Activated naive CD4-positive, alpha-beta T cell treated with anti-CD3 and anti-CD28 coated beads for 36 hours (primary cell): Measurements from ENCODE around the gene DSG3. TPM values are rescaled to one million over a fixed set of nuclear protein-coding genes. Genes with fewer than 3 reads are reported as not detected.

ENCODE experiments used
- CTCF ChIA-PET: fragments of 350-600 bp; sonication (Branson Sonifier 250); formaldehyde crosslinking; loops from one replicate; lab custom pipeline; 2021; ENCODE audit warnings: antibody characterized with exemption; lab: Charles Lee
- DNase-seq: peaks from one replicate; pipeline ENCODE4 v3.0.0-alpha.2; 2020
- H3K27ac Mint-ChIP-seq: one replicate; pipeline ENCODE4 v1.8.0; 2021; ENCODE audit warnings: mild to moderate bottlenecking, mixed read lengths
- H3K27me3 Mint-ChIP-seq: one replicate; pipeline ENCODE4 v1.8.0; 2021; ENCODE audit warnings: low read depth, mixed read lengths
- H3K36me3 Mint-ChIP-seq: one replicate; pipeline ENCODE4 v1.8.0; 2021; ENCODE audit warnings: low read depth, mixed read lengths
- H3K4me1 Mint-ChIP-seq: one replicate; pipeline ENCODE4 v1.8.0; 2021; ENCODE audit warnings: low read depth, mixed read lengths
- H3K4me3 Mint-ChIP-seq: one replicate; pipeline ENCODE4 v1.8.0; 2021; ENCODE audit warnings: mild to moderate bottlenecking, moderate library complexity, mixed read lengths
- H3K9me3 Mint-ChIP-seq: one replicate; pipeline ENCODE4 v1.8.0; 2021; ENCODE audit warnings: mixed read lengths
- intact Hi-C: fragments of 100-400 bp; cut with micrococcal nuclease; formaldehyde crosslinking; loops from one replicate; pipeline ENCODE4 v1.15.1; 2023
- total RNA-seq, 2 experiments: library from RNA; stranded (reverse); gene quantifications; one replicate each; pipeline ENCODE4 v1.2.3, GENCODE V29; 2021

The DSG3 gene
- total RNA-seq, 2 experiments from 2014 or later, result not detected

GRCh38 chr18:31420032-31420431 lies 27.5 kb upstream of the DSG3 start:
- Mint-ChIP-seq H3K4me3 (no peak overlapping the region), H3K36me3 (no peaks in the 10 kb centered on the region), H3K9me3 (no peaks in the 10 kb centered on the region), H3K27me3 (no peaks in the 10 kb centered on the region), H3K4me1 (no peaks in the 10 kb centered on the region), H3K27ac (no peak overlapping the region)
- intact Hi-C loops, result loop anchor here (5.0 kb wide), 1 partner anchor 137 kb away; no protein-coding TSS in a partner anchor
- no peak for DNase-seq
- CTCF ChIA-PET, result no interaction called here

GRCh38 chr18:31420524-31420923 lies 27.0 kb upstream of the DSG3 start:
- H3K36me3 Mint-ChIP-seq, result no peaks in the 10 kb centered on the region
- H3K27ac Mint-ChIP-seq, result no peak overlapping the region
- H3K9me3 Mint-ChIP-seq, result no peaks in the 10 kb centered on the region
- CTCF ChIA-PET, result no interaction called here
- H3K27me3 Mint-ChIP-seq, result no peaks in the 10 kb centered on the region
- intact Hi-C loops, result loop anchor here (5.0 kb wide), 1 partner anchor 137 kb away; no protein-coding TSS in a partner anchor
- no peaks in the 10 kb centered on the region for H3K4me1 Mint-ChIP-seq
- H3K4me3 Mint-ChIP-seq, result no peak overlapping the region
- DNase-seq, result no peak

- H3K4me1 Mint-ChIP-seq, result no peaks in the 10 kb centered on the region
- peak; percentile 32 for DNase-seq
- intact Hi-C loops, result loop anchor here (1.0 to 5.0 kb wide), 2 partner anchors 133 to 298 kb away; no protein-coding TSS in a partner anchor
- H3K4me3 Mint-ChIP-seq, result no peak overlapping the region
- no peaks in the 10 kb centered on the region for H3K9me3 Mint-ChIP-seq
- H3K27me3 Mint-ChIP-seq, result no peaks in the 10 kb centered on the region
- no peaks in the 10 kb centered on the region for H3K36me3 Mint-ChIP-seq
- H3K27ac Mint-ChIP-seq, result no peak overlapping the region
- CTCF ChIA-PET, result interaction anchor here (0.6 to 1.2 kb wide), 3 partner anchors 14 to 147 kb away, joined by 3 read pairs; no protein-coding TSS in a partner anchor
Observed at GRCh38 chr18:31424383-31424988, 23.1 kb upstream of the DSG3 start.

- Mint-ChIP-seq H3K36me3 (no peaks in the 10 kb centered on the region), H3K4me3 (no peak overlapping the region), H3K9me3 (no peaks in the 10 kb centered on the region), H3K27me3 (no peaks in the 10 kb centered on the region), H3K4me1 (no peaks in the 10 kb centered on the region), H3K27ac (no peak overlapping the region)
- DNase-seq, result no peak
- intact Hi-C loops, result loop anchor here (5.0 kb wide), 1 partner anchor 81 kb away; no protein-coding TSS in a partner anchor
- CTCF ChIA-PET, result interaction anchor here (0.7 kb wide), 1 partner anchor 76 kb away, joined by 5 read pairs; no protein-coding TSS in a partner anchor
Observed at GRCh38 chr18:31426021-31426420, 21.5 kb upstream of the DSG3 start.

GRCh38 chr18:31426871-31427406 lies 20.6 kb upstream of the DSG3 start:
- H3K27ac Mint-ChIP-seq, result no peak overlapping the region
- H3K4me3 Mint-ChIP-seq, result no peak overlapping the region
- intact Hi-C loops, result loop anchor here (5.0 kb wide), 1 partner anchor 80 kb away; no protein-coding TSS in a partner anchor
- H3K36me3 Mint-ChIP-seq, result no peaks in the 10 kb centered on the region
- DNase-seq, result no peak
- CTCF ChIA-PET, result no interaction called here
- no peaks in the 10 kb centered on the region for H3K27me3 Mint-ChIP-seq
- H3K4me1 Mint-ChIP-seq, result no peaks in the 10 kb centered on the region
- H3K9me3 Mint-ChIP-seq, result no peaks in the 10 kb centered on the region

- H3K36me3 Mint-ChIP-seq, result no peaks in the 10 kb centered on the region
- H3K27me3 Mint-ChIP-seq, result no peaks in the 10 kb centered on the region
- no peaks in the 10 kb centered on the region for H3K4me1 Mint-ChIP-seq
- no peaks in the 10 kb centered on the region for H3K9me3 Mint-ChIP-seq
- DNase-seq, result no peak
- intact Hi-C loops, result loop anchor here (5.0 kb wide), 1 partner anchor 79 kb away; no protein-coding TSS in a partner anchor
- H3K27ac Mint-ChIP-seq, result no peak overlapping the region
- no peak overlapping the region for H3K4me3 Mint-ChIP-seq
- CTCF ChIA-PET, result no interaction called here
Observed at GRCh38 chr18:31428211-31428610, 19.3 kb upstream of the DSG3 start.

GRCh38 chr18:31429623-31430022 lies 17.9 kb upstream of the DSG3 start:
- no peaks in the 10 kb centered on the region for H3K4me1 Mint-ChIP-seq
- H3K36me3 Mint-ChIP-seq, result no peaks in the 10 kb centered on the region
- H3K27ac Mint-ChIP-seq, result no peak overlapping the region
- no peaks in the 10 kb centered on the region for H3K9me3 Mint-ChIP-seq
- CTCF ChIA-PET, result no interaction called here
- intact Hi-C loops, result loop anchor here (5.0 kb wide), 1 partner anchor 78 kb away; no protein-coding TSS in a partner anchor
- DNase-seq, result no peak
- H3K27me3 Mint-ChIP-seq, result no peaks in the 10 kb centered on the region
- H3K4me3 Mint-ChIP-seq, result no peak overlapping the region

GRCh38 chr18:31430072-31430471 lies 17.5 kb upstream of the DSG3 start:
- DNase-seq, result no peak
- H3K27ac Mint-ChIP-seq, result no peak overlapping the region

GRCh38 chr18:31430554-31430953 lies 17.0 kb upstream of the DSG3 start:
- Mint-ChIP-seq H3K4me3 (no peak overlapping the region), H3K4me1 (no peaks in the 10 kb centered on the region), H3K9me3 (no peaks in the 10 kb centered on the region), H3K36me3 (no peaks in the 10 kb centered on the region), H3K27me3 (no peaks in the 10 kb centered on the region), H3K27ac (no peak overlapping the region)
- no peak for DNase-seq
- CTCF ChIA-PET, result no interaction called here
- intact Hi-C loops, result no loop called here

More at GRCh38 chr18:31430072-31430471, 17.5 kb upstream of the DSG3 start:
- no peak overlapping the region for H3K4me3 Mint-ChIP-seq
- intact Hi-C loops, result no loop called here
- H3K4me1 Mint-ChIP-seq, result no peaks in the 10 kb centered on the region
- no peaks in the 10 kb centered on the region for H3K27me3 Mint-ChIP-seq
- CTCF ChIA-PET, result no interaction called here
- H3K9me3 Mint-ChIP-seq, result no peaks in the 10 kb centered on the region
- H3K36me3 Mint-ChIP-seq, result no peaks in the 10 kb centered on the region

GRCh38 chr18:31432316-31432715 lies 15.2 kb upstream of the DSG3 start:
- CTCF ChIA-PET, result no interaction called here
- H3K27me3 Mint-ChIP-seq, result no peaks in the 10 kb centered on the region
- no peak overlapping the region for H3K27ac Mint-ChIP-seq
- no peak for DNase-seq
- H3K36me3 Mint-ChIP-seq, result no peaks in the 10 kb centered on the region
- H3K4me3 Mint-ChIP-seq, result no peak overlapping the region
- H3K4me1 Mint-ChIP-seq, result no peaks in the 10 kb centered on the region
- intact Hi-C loops, result no loop called here
- no peaks in the 10 kb centered on the region for H3K9me3 Mint-ChIP-seq

GRCh38 chr18:31436825-31437224 lies 10.7 kb upstream of the DSG3 start:
- Mint-ChIP-seq H3K4me1 (no peaks in the 10 kb centered on the region), H3K4me3 (no peak overlapping the region), H3K27me3 (no peaks in the 10 kb centered on the region), H3K36me3 (no peaks in the 10 kb centered on the region), H3K9me3 (no peaks in the 10 kb centered on the region), H3K27ac (no peak overlapping the region)
- intact Hi-C loops, result no loop called here
- CTCF ChIA-PET, result no interaction called here
- no peak for DNase-seq

GRCh38 chr18:31438402-31438801 lies 9.1 kb upstream of the DSG3 start:
- CTCF ChIA-PET, result interaction anchor here (0.7 kb wide), 1 partner anchor 9 kb away, joined by 3 read pairs; the partner anchor contains the start of gene DSG3
- Mint-ChIP-seq H3K9me3 (no peaks in the 10 kb centered on the region), H3K4me1 (no peaks in the 10 kb centered on the region), H3K4me3 (no peak overlapping the region), H3K36me3 (no peaks in the 10 kb centered on the region), H3K27me3 (no peaks in the 10 kb centered on the region), H3K27ac (no peak overlapping the region)
- intact Hi-C loops, result no loop called here
- no peak for DNase-seq

GRCh38 chr18:31439807-31440325 lies 7.7 kb upstream of the DSG3 start:
- Mint-ChIP-seq H3K4me1 (no peaks in the 10 kb centered on the region), H3K9me3 (no peaks in the 10 kb centered on the region), H3K27ac (no peak overlapping the region), H3K27me3 (no peaks in the 10 kb centered on the region), H3K4me3 (no peak overlapping the region), H3K36me3 (no peaks in the 10 kb centered on the region)
- no peak for DNase-seq
- CTCF ChIA-PET, result no interaction called here
- intact Hi-C loops, result no loop called here
